Measurements from ENCODE around the gene ARNT2.

ARNT2 gene

DNA sequence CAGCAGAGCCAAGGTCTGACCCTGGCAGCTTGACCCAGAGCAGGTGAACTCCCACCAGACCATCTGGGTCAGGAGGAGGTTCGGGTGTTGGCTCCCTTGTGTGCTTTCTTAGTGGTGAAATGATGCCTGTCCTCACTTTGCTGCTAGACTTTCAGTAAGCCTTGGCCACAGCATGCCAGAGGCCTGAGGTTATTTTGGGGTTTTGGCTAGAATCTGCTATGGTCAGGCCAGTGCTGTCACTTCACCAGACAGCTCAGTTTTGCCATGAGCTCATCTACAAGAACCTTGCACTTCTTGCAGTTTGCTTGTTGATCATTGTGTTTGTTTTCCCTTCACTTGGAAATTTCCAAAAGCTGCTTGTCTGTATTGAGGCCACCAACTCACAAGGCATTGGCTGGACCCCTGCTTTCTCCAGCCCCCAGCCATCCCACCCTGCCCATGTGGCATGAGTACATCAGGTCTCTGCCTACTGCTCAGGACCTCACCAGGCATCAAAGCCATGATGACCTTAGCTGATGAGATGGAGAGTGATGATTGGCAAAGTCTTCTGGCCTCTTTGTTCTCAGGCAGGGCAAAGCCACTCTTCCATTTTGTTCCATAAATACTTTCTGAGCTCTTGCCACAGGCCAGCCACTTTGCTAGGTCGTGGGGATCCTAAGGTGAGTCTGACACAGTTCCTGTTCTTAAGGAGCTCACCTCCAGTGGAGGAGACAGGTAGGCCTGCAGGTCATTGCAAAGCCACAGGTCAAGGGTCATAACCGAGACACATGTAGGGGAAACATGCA lies 122.6 kb downstream of the ARNT2 start:
- no peak for DNase-seq

- DNase-seq = no peak
Observed at GRCh38 chr15:80527406-80527805, 123.2 kb downstream of the ARNT2 start.

- no peak for DNase-seq
Observed at GRCh38 chr15:80527961-80528360, 123.8 kb downstream of the ARNT2 start.

DNA sequence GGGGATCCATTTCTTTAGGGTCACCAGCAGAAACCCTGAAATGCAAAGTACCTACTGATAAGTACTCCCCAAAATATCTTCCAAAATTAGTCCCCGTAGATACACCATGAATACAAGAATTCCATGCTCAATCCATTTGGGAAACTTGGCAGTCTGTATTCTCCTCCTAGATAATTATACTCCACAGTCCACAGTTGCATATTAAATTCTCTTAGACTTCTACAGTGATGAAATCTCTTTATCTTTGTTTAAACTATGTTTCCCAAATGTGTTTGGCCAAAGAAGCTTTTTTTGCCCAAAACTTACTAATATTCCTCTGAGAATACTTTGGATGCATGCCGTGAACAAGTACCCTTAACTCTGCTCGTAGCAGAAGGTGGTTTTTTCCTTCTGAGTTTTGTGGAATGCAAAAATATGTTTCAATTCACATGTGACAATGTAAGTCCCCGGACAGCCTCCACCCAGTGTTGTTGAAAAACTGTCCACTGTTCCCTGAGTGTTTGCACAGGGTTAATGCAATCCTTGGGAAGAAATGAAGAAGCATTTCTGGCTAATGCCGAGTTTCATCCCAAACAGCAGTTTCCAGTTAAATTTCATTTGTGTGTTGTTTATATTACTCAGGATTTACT lies 126.7 kb downstream of the ARNT2 start:
- DNase-seq = peak in 1 of 2 experiments; percentile 2

GRCh38 chr15:80531388-80531787 lies 127.2 kb downstream of the ARNT2 start:
- peak in 1 of 2 experiments; percentile 33 for DNase-seq

GRCh38 chr15:80531796-80532195 lies 127.6 kb downstream of the ARNT2 start:
- no peak for DNase-seq

DNA sequence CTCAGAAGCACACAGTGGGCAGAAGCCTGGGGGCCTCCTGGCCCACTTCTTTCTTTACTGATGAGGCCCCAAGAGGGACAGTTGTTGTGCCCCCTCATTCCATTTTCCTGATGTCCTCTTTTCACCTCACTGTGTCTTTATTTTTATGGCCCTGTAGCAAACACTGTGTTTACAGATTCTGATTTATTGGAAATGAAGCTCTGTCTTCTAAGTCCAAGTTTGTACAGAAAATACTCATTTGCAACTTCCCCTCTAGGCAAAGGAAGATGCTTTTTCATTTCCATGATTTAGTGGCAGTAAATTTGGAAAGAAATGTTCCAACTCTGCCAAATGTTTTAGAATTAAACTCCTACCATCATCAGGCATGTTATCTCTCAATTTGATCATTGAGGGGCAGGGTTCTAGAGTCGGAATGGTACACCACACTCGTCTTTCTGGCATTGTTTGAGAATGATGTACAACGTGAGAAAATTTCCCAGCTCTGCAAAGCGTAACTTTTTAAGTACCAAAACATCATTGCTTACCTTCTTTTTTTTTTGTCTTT lies 129.7 kb downstream of the ARNT2 start:
- no peak for DNase-seq

DNA sequence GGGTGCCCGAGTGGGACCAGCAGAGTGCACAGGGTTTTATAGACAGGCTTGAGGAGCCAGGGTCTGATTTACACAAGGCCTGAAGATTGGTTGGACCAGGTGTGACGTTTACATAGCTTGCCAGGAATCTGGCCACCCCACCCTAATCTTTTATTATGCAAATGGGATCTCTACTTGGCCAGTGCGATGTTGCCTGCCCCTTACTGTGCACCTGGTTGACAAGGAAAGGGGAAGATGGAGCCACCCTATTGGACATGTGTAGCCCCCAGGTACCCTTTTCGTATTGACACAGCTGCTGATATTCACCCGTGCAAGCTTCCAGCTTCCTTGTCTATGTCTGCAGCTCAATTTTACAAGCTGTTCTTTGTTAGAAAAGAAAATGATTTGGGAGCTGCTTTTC lies 132.0 kb downstream of the ARNT2 start:
- DNase-seq = no peak

DNA sequence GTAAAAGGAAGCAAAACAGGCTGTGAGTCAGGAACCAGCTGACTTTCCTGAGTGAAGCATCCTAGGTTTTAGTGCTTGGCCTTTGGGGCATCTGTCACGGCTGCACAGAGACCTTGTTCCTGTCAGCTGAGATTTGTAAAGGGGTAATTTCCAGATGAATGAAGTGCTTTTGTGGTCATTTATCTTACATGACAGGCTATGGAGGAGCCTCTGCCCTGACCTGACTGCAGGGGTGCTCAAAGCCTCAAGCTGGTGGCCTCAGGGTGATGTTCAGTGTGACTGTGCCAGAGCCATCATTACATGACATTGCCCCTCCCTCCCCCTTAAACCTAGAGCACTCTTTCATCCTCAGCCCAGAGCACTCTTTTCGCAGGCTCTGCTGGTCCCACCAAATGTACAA lies 132.5 kb downstream of the ARNT2 start:
- no peak for DNase-seq

DNA sequence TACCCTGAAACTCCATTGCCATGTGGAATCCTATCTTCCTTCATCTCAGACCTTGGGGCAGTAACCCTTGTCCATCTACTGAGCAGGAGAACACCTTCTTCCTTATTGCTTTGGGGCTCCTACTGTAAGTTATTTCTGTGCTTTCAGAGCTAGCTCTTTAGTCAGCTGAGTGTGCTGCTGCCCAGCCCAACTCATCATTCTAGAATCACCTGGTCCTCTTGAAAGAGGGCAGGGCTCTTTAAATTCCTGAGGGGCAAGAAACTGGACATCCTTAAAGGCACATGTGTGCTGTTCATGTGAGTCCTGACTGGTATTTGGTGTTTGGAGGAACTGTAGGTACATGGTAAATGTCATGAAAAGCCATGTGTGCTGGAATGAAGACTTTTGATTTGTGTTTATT lies 140.9 kb downstream of the ARNT2 start:
- no peak for DNase-seq

DNA sequence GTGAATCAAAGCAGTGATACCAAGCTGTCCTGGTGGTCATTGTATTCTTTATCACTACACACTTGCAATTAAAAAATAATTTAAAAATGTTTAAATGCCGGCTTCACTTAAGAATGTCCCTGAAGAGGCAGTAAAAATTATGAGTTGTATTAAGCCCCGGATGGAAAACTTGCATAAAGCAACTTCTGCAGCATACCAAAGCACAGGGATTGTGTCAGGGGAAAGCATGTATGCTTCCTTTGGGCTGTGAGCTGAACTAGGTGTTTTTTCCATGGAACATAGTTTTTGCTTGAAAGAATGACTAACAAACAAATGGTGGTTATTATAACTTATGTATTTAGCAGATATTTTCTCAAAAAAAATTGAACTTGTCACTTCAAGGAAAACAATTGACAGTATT lies 143.1 kb downstream of the ARNT2 start:
- DNase-seq = no peak

DNA sequence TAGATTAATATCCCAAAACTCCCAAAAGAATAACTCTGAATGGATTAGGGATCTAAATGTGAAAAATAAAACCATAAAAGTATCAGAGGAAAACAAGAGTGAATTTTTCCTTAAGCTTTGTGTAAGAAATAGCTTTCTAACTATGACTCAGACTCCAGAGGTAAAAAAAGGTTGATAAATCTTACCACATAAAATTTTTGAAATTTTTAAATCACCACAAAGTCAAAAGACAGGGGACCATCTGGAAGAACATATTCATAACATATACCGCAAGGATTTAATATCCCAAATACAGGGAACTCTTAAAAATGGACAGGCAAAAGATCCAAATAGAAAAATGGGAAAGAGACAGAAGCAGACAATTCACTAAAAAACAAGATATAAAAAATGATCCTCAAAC lies 145.0 kb downstream of the ARNT2 start:
- no peak for DNase-seq

- DNase-seq = no peak
Observed at GRCh38 chr15:80549654-80550053, 145.5 kb downstream of the ARNT2 start.

GRCh38 chr15:80550219-80550907 lies 146.2 kb downstream of the ARNT2 start:
- no peak for DNase-seq

DNA sequence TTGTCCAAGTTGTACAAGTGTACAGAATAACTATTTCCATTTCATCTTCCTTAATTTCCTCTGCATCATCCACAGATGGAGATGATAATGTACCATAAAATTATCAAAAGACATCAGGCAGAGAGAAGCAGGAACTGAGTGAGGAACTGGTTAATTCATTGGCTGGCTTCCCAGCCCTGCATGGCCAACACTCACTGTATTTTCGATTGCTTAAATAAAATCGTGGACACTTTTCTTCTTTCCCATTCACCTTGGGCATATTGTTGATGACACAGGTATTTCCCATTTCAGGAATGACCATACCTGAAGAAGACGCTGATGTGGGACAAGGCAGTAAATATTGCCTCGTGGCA lies 146.7 kb downstream of the ARNT2 start:
- no peak for DNase-seq

GRCh38 chr15:80551348-80551747 lies 147.2 kb downstream of the ARNT2 start:
- no peak for DNase-seq

GRCh38 chr15:80554560-80554959 lies 150.4 kb downstream of the ARNT2 start:
- DNase-seq = no peak

DNA sequence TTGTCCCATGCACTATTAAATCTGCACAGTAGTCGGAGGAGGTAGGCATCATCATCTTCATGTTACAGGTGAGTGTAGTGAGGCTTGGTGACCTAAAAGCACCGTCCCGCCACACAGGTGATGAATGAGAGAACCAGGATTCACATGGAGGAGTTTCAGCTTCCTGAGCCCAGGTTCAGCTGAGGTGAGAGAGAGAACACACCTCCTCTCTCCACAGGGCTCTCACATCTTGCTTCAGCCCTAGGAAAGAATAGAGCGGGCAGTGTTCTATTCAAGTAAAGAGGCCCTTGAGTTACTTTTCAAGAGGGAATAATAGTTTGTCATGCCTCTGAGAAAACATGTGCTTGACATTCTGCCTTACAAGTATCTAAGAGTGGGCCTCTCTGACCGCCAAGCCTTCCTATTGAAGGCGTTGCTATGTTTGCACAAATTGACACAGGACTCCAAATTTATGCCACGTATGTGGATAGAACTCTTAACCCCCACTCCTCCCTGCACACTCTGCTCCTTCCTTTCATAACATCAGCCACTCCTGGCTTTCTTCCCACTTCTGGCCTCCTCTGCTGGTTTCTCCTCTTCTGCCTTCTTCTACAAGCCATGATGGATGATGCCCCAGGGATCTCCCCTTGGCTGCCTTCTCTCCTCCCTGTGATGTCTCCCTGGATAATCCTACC lies 152.6 kb downstream of the ARNT2 start:
- DNase-seq = no peak

DNA sequence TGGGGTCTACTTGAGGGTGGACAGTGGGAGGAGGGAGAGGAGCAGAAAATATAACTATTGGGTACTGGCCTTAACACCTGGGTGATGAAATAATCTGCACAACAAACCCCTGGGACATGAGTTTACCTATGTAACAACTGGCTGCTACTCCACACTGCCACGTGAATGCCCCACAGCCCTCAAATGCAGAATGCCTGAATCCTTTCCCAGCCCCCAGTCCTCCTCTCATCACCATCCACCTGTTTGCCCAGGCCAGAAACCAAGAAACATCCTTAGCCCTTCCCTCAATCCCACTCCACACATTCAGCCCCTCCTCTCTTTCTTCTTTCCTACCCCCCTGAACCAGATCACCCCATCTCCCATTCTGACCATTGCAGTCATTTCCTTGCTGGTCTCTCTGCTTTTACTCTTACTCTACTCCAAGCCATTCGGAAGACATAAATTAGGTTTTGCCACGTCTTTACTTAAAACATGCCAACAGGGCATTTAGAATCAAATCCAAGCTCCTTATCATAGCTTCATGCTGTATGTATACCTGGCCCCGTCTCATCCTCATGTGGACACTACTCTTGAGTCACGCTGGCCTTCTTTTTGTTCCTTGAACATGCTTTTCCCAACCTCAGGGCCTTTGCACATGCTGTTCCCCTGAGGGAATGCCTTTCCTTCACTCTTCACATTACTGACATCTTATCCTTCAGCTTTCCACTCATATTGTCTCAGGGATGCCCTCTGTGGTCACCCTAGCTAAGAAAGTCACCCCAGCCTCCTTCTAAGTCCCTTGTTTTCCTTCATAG lies 153.5 kb downstream of the ARNT2 start:
- no peak for DNase-seq

DNA sequence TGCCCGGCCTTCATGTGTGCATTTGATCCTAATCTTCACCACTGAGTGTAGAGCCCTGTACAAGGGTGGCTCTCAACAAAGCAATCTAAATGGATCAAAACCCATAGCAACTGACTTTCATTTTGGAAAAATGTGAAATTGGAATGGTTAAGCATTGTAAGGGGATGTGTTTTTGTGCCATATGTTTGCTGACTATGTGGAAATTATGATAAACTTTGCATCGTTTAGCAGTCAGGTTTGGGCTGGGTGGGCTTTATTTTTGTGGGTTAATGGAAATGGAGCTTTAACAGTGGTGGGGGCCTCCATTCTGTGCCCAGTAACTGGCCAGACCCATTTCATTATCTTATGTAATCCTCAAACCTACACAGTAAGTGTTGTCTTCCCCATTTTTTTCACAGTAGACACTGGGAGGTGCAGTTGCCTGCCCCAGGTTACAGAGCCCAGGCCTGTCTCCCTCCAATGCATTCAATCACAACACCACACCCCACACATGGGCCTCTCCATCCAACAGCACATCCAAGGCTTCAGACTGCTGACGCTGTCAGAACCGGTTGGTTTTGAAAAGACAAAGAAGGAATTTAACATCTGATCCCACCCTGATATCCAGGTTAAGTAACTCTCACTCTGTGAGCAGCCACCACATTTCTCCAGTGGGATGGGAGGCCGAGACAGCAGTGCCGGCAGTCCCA lies 154.6 kb downstream of the ARNT2 start:
- DNase-seq = no peak

- DNase-seq = no peak
Observed at GRCh38 chr15:80559320-80559693, 155.1 kb downstream of the ARNT2 start.

- DNase-seq = no peak
Observed at GRCh38 chr15:80559761-80560160, 155.6 kb downstream of the ARNT2 start.
